ENCODE measurements around the gene NPY.

NPY gene

GRCh38 chr7:24316340-24316739, 32.4 kb downstream of the NPY start:
- DNase-seq (ENCODE audit: low read depth), result no peak

- DNase-seq (ENCODE audit: low read depth), result no peak
These were observed 34.3 kb downstream of the NPY start for GRCh38 chr7:24318326-24318725.

GRCh38 chr7:24319209-24319608, 35.2 kb downstream of the NPY start:
- no peak for DNase-seq (ENCODE audit: low read depth)

- no peak for DNase-seq (ENCODE audit: low read depth)
These were observed 40.0 kb downstream of the NPY start for GRCh38 chr7:24323961-24324480.

- no peak for DNase-seq (ENCODE audit: low read depth)
These were observed 41.7 kb downstream of the NPY start for GRCh38 chr7:24325708-24326107.

GRCh38 chr7:24328050-24328449, 44.1 kb downstream of the NPY start:
- DNase-seq (ENCODE audit: low read depth), result no peak

GRCh38 chr7:24328894-24329293, 44.9 kb downstream of the NPY start:
- no peak for DNase-seq (ENCODE audit: low read depth)

- DNase-seq (ENCODE audit: low read depth), result no peak
These were observed 50.0 kb downstream of the NPY start for GRCh38 chr7:24334012-24334411.

GRCh38 chr7:24334627-24335026, 50.6 kb downstream of the NPY start:
- no peak for DNase-seq (ENCODE audit: low read depth)

- peak; percentile 17 for DNase-seq (ENCODE audit: low read depth)
These were observed 52.5 kb downstream of the NPY start for GRCh38 chr7:24336461-24336860.

GRCh38 chr7:24337180-24337579, 53.2 kb downstream of the NPY start:
- no peak for DNase-seq (ENCODE audit: low read depth)

GRCh38 chr7:24339575-24339974, 55.6 kb downstream of the NPY start:
- DNase-seq (ENCODE audit: low read depth), result no peak

- DNase-seq (ENCODE audit: low read depth), result no peak
These were observed 56.7 kb downstream of the NPY start for GRCh38 chr7:24340727-24341126.

Measured in activated T-cell treated with anti-CD3 and anti-CD28 coated beads for 48 hours (primary cell).